ENCODE results near the gene FAM114A2.

DNA sequence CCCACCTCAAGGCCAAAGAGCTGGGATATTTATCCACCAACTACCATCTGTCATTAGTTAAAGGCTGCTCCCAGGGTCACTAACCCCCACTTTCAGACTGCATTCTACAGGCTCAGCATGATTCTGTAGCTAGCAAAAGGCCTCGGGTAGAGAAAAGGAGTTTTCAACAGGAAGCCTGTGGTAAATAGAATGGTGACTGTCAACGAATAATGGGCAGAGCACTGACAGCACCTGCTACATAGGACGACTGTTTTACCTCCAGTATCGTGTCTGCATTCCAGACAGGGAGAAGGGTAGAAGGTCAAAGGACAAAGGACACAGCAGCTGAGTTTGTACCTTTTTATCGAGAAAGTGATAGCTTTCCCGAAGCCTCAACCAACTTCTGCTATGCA is 20.3 kb upstream of the FAM114A2 start:
- TF ChIP-seq, protein P1, sequence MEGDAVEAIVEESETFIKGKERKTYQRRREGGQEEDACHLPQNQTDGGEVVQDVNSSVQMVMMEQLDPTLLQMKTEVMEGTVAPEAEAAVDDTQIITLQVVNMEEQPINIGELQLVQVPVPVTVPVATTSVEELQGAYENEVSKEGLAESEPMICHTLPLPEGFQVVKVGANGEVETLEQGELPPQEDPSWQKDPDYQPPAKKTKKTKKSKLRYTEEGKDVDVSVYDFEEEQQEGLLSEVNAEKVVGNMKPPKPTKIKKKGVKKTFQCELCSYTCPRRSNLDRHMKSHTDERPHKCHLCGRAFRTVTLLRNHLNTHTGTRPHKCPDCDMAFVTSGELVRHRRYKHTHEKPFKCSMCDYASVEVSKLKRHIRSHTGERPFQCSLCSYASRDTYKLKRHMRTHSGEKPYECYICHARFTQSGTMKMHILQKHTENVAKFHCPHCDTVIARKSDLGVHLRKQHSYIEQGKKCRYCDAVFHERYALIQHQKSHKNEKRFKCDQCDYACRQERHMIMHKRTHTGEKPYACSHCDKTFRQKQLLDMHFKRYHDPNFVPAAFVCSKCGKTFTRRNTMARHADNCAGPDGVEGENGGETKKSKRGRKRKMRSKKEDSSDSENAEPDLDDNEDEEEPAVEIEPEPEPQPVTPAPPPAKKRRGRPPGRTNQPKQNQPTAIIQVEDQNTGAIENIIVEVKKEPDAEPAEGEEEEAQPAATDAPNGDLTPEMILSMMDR (IDR thresholded peaks at IDR 0.05): no peak
- no peak for TF ChIP-seq POLR2A (IDR thresholded peaks at IDR 0.05)

Measured in body of pancreas (tissue), 4 donors.